Measurements from ENCODE around the gene SNAP91.

GRCh38 chr6:83735461-83735860 is 26.6 kb upstream of the SNAP91 start:
- no peak for TF ChIP-seq CTCF (IDR thresholded peaks at IDR 0.05; ENCODE audit: control extremely low read depth in 1 of 3, insufficient read depth in 1 of 3, low read depth in 1 of 3, low read length in 3 of 3)
- TF ChIP-seq SIN3A (conservative IDR thresholded peaks at IDR 0.05 in 1 of 2, IDR thresholded peaks at IDR 0.05 in 1 of 2; ENCODE audit: low read depth in 1 of 2, low read length in 2 of 2) = no peak
- TF ChIP-seq POLR2A (IDR thresholded peaks at IDR 0.05; ENCODE audit: control extremely low read depth in 1 of 2, low read depth in 2 of 2, low read length in 2 of 2) = no peak
- no peak for TF ChIP-seq TEAD4 (IDR thresholded peaks at IDR 0.05; ENCODE audit: low read depth, low read length)
- TF ChIP-seq CHD1 (IDR thresholded peaks at IDR 0.05; ENCODE audit: low read depth, low read length) = no peak
- TF ChIP-seq RAD21 (IDR thresholded peaks at IDR 0.05 in 1 of 2, conservative IDR thresholded peaks at IDR 0.05 in 1 of 2; ENCODE audit: low read depth in 2 of 2, low read length in 2 of 2) = no peak
